Fibroblast of mammary gland (primary cell): ENCODE data around the gene DLG1.

Source experiments
- DNase-seq: peaks from one replicate; pipeline ENCODE4 v3.0.0-alpha.2; 2010; ENCODE audit warnings: low read depth
- H3K4me3 ChIP-seq: 2 replicates; pipeline ENCODE4 v1.5.1; 2011; ENCODE audit warnings: low read depth, mild to moderate bottlenecking, low read length, moderate library complexity; ENCODE audit not compliant: control insufficient read depth
- TF ChIP-seq, protein P1 (sequence below): conservative IDR thresholded peaks from 2 replicates; pipeline ENCODE4 v1.5.1; 2011; ENCODE audit warnings: low read depth, low read length, inconsistent platforms; ENCODE audit not compliant: control insufficient read depth, insufficient read depth

The DLG1 gene

DNA sequence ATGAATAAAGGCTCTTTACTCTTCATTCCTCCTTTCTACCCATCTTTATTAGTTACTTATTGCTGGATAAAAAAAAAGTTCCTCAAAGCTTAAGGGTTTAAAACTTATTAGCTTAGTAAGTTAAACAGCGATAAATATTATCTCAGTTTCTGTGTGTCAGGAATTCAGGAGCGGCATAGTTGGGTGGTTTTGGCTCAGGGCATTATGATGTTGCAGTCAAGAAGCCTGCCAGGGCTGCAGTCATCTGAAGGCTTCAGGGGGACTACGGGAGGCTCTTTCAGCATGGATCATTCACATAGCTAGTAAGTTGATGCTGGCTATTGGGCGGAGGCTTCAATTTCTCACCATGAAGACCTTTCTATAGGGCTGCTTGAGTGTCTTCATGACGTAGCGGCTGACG, 1.9 kb upstream of the DLG1 start:
- TF ChIP-seq, protein P1, sequence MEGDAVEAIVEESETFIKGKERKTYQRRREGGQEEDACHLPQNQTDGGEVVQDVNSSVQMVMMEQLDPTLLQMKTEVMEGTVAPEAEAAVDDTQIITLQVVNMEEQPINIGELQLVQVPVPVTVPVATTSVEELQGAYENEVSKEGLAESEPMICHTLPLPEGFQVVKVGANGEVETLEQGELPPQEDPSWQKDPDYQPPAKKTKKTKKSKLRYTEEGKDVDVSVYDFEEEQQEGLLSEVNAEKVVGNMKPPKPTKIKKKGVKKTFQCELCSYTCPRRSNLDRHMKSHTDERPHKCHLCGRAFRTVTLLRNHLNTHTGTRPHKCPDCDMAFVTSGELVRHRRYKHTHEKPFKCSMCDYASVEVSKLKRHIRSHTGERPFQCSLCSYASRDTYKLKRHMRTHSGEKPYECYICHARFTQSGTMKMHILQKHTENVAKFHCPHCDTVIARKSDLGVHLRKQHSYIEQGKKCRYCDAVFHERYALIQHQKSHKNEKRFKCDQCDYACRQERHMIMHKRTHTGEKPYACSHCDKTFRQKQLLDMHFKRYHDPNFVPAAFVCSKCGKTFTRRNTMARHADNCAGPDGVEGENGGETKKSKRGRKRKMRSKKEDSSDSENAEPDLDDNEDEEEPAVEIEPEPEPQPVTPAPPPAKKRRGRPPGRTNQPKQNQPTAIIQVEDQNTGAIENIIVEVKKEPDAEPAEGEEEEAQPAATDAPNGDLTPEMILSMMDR, result no peak
- H3K4me3 ChIP-seq, result no peak overlapping the region
- no peak for DNase-seq

DNA sequence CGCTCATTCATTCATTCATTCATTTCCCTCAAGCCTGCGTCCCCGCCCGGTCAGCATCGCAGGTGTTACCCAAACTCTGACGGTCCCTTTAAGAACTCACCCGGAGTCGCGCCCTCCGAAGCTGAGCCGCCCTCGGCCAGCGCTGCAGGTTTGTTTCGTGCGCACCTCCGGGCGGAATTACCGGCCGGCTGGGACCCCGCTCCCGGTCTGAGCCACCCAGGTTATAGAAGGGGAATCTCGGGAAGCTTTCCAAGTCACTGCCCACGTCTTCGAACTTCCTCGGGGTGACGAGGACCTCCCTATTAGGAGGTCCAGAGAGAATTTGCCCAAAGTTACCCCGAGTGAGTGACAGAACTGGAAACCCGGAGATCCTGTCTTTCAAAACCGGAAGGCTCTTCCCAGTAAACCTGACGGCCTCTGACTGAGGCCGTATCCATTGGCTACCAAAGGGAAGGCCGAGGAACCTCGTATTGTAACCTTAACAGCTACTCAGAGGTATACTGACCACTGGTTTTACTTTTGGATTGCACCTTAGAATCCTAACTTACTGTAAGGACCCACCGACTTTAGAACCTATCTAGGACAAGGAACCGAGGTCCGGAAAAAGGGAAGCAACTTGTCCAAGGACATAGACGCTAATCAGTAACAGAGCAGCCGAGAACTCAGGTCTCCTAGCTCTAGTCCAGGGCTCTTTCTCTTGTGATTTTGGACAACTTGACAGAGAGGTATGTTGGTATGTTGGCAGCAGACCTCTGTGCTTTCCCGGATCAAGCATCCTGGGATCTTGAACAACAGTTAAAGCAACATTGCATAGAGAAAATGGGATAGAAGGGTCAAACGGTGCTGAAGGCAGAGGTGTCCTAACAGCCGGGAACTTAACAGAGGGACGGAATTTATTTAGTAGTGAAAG, 788 bp upstream of the DLG1 start:
- DNase-seq, result no peak
- TF ChIP-seq, protein P1, result no peak

DNA sequence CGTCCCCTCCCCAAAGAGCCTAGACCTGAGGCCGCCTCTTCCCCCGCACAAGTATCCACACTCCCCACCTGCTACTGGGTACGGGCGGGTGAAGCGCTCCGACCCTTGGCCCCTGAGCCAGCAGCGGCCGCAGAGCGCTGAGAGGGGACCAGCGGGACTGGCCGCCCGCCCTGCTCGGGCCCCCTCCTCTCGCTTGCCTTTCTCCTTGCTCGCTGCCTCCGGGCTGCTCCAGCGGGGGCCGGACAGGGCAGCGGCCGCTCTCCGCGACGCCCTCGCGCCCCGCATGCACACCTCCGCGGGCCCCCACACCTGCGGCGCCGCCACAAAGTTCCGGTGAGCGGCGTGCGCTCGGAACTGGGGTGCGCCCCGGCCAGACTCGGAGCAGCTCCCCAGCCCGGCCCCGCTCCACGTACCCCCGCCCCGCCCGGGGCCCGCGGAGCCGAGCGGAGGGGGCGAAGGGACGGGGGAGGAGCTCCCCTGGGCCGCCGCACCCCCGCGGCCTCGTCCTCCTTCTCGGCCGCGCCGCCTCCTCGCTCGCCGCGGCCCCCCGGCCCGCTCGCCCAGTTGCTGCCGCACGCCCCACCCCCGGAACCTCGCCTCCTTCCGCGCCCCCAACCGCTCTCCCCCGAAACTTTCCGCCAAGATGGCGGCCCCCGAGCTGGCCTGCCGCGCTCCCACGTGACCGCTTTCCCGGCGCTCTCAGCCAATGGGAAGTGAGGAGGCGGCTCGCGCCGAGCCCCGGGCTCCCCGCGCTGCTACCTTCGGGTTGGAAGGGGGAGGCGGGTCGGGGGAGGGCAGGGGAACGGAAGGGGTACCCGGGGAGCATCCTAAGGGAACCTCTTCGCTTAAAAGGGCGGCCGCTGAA, 704 bp downstream of the DLG1 start:
- peak overlapping the region; percentile 90 for H3K4me3 ChIP-seq
- peak; percentile 78 for DNase-seq

More for the DNA sequence above, 788 bp upstream of the DLG1 start:
- H3K4me3 ChIP-seq, result peak overlapping the region; percentile 90

DNA sequence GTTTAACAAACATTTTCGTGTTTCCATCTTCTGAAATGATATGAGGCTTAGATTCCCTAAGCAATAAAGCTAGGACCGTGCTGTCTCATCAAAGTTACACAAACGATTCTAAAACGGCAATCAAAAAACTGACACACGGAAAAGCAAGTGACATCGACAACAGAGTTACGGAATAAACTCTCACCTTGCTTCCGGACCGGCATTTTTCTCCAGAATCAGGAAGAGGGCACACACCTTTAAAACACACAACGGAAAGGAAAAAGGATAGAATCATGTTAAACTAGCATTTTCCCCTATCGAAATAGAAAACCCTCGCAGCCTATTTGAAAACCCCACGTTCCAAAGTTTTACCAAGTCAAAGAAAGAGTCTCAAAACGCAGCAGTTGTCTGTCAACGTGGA, 1.4 kb downstream of the DLG1 start:
- TF ChIP-seq, protein P1, result no peak
- peak overlapping the region; percentile 90 for H3K4me3 ChIP-seq
- DNase-seq, result no peak

More for the DNA sequence above, 704 bp downstream of the DLG1 start:
- TF ChIP-seq, protein P1, result no peak

DNA sequence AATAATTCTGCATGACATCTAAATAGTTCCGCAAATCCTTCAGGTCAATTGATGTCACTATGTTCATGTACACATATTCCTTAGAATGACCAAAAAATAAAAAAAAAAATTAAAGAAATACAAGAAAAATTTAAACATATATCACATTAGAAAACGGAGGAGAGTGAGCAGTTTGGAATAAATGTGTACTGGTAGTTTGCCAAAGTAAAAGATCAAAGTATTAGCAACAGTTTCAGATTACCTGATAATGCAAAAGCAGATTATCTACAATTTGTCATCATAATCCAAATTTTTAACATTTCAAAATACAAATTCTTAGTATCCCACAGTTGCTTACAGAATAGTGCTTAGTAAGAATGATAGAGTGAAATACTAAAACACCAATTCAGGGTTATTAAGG, 1.9 kb downstream of the DLG1 start:
- TF ChIP-seq, protein P1, result no peak
- no peak for DNase-seq
- H3K4me3 ChIP-seq, result peak overlapping the region; percentile 90

DNA sequence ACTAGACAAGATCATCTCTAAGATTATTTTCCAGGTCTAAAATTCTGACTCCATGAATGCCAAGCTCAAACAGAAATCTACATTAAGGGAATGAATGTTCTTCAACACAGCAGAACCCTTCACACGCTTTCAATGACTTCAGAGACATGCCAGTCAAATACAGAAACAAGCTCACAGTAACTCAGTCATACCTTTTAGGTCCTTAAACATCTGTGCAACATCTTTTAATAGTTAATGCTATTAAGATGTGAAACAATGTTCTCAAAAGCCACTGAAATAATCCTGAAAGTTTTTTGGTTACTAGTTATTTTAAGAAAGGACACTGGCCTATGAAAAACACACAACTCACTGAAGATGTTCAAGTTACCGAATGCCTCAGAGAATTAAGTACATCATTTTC, 2.5 kb downstream of the DLG1 start:
- DNase-seq, result no peak

More for the DNA sequence above, 2.5 kb downstream of the DLG1 start:
- TF ChIP-seq, protein P1, result no peak
- no peak overlapping the region for H3K4me3 ChIP-seq
